Transverse colon (tissue), 4 donors: ENCODE data around the gene SCAP.

ENCODE experiments used
- POLR2A ChIP-seq: fragments of 450-650 bp; IDR thresholded peaks from one replicate; pipeline ENCODE4 v1.6.1; 2016; ENCODE audit warnings: antibody characterized with exemption, mild to moderate bottlenecking, moderate library complexity
- POLR2AphosphoS5 ChIP-seq, 3 donors: sonication (generic); formaldehyde crosslinking; IDR thresholded peaks; one replicate each; pipeline ENCODE4 v1.6.1; 2016; ENCODE audit warnings: antibody characterized with exemption in 3 of 3
- TF ChIP-seq, protein P1 (sequence below), 5 experiments: fragments of 200-600 bp in 3 of 5; fragments of 450-650 bp in 2 of 5; sonication (generic) in 3 of 5; IDR thresholded peaks; 1 replicate in 2 of 5; 2 replicates in 3 of 5; pipeline ENCODE4 v1.5.1; 2016 to 2017; ENCODE audit warnings: antibody characterized with exemption in 5 of 5, inconsistent platforms in 3 of 5, mild to moderate bottlenecking in 2 of 5, moderate library complexity in 1 of 5

DNA sequence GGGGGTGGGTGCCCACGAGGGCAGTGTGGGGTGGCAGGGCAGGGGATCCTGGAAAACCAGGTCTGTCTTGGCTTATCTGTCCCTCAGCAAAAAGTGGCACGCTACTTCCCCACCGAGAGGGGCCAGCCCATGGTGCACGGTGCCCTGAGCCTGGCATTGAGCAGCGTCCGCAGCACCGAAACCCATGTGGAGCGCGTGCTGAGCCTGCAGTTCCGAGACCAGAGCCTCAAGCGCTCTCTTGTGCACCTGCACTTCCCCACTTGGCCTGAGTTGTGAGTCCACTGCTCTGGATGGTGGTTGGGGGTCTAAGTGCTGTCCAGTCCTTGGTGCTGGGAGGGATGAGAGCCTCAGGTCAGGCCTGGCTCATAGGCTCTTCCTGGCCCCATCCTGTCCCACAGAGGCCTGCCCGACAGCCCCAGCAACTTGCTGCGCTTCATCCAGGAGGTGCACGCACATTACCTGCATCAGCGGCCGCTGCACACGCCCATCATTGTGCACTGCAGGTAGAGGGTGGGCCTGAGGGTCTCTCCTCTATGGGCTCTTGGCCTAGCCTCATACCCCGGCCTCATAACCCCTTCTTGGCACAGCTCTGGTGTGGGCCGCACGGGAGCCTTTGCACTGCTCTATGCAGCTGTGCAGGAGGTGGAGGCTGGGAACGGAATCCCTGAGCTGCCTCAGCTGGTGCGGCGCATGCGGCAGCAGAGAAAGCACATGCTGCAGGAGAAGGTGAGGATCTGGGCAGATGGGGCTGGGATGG is 63.9 kb downstream of the SCAP start:
- TF ChIP-seq POLR2AphosphoS5 (IDR thresholded peaks at IDR 0.05): no peak
- TF ChIP-seq, protein P1, sequence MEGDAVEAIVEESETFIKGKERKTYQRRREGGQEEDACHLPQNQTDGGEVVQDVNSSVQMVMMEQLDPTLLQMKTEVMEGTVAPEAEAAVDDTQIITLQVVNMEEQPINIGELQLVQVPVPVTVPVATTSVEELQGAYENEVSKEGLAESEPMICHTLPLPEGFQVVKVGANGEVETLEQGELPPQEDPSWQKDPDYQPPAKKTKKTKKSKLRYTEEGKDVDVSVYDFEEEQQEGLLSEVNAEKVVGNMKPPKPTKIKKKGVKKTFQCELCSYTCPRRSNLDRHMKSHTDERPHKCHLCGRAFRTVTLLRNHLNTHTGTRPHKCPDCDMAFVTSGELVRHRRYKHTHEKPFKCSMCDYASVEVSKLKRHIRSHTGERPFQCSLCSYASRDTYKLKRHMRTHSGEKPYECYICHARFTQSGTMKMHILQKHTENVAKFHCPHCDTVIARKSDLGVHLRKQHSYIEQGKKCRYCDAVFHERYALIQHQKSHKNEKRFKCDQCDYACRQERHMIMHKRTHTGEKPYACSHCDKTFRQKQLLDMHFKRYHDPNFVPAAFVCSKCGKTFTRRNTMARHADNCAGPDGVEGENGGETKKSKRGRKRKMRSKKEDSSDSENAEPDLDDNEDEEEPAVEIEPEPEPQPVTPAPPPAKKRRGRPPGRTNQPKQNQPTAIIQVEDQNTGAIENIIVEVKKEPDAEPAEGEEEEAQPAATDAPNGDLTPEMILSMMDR (IDR thresholded peaks at IDR 0.05): no peak
- TF ChIP-seq POLR2A: no peak
